ENCODE data around the gene BBS7. TPM values are rescaled to one million over a fixed set of nuclear protein-coding genes. Genes with fewer than 3 reads are reported as not detected.
A peak's percentile ranks its signal among the peaks of the same experiment; 100 is the strongest.

BBS7 gene
- polyA plus RNA-seq: 10 to 100 TPM in 1 of 3 donors, 1 to 10 TPM in 2; 6.5 to 10.2 (median 9.0) TPM

- peaks cover 11 to 19% (median 15%) of the 10 kb centered on the region in 3 donors for H3K36me3 Mint-ChIP-seq
- H3K9me3 Mint-ChIP-seq: no peaks in the 10 kb centered on the region
- peak within 1 kb of the TSS; percentile 84 to 94 (median 88) for H3K27ac Mint-ChIP-seq
- H3K27me3 Mint-ChIP-seq (ENCODE audit: low read depth in 3 of 3): peaks cover 6 to 17% (median 11%) of the 10 kb centered on the region in 3 donors
- peak within 1 kb of the TSS; percentile 94 to 98 (median 97) for H3K4me3 Mint-ChIP-seq
- H3K4me1 Mint-ChIP-seq: peaks cover 14 to 25% of the 10 kb centered on the region in 2 donors
- peak; percentile 88 to 92 (median 91) for DNase-seq
These were observed at the start of gene BBS7 for GRCh38 chr4:121869841-121870822. Gene BBS7, minus strand, starts transcription at chr4:121870474. Its CDS starts 161 bp downstream, at chr4:121870313.

GRCh38 chr4:121913667-121914066 lies 43.4 kb upstream of the BBS7 start:
- H3K27me3 Mint-ChIP-seq (ENCODE audit: low read depth in 3 of 3): peaks cover 0 to 2% (median 2%) of the 10 kb centered on the region in 3 donors
- peaks cover 7 to 14% of the 10 kb centered on the region in 2 donors for H3K4me1 Mint-ChIP-seq

GRCh38 chr4:121908346-121908745 lies 38.1 kb upstream of the BBS7 start:
- no peak overlapping the region for H3K27ac Mint-ChIP-seq
- no peaks in the 10 kb centered on the region for H3K36me3 Mint-ChIP-seq
- no peaks in the 10 kb centered on the region for H3K4me1 Mint-ChIP-seq
- DNase-seq: no peak
- H3K9me3 Mint-ChIP-seq: no peaks in the 10 kb centered on the region
- no peak overlapping the region for H3K4me3 Mint-ChIP-seq
- H3K27me3 Mint-ChIP-seq (ENCODE audit: low read depth in 3 of 3): peaks cover 2 to 4% (median 3%) of the 10 kb centered on the region in 3 donors

More at GRCh38 chr4:121913667-121914066, 43.4 kb upstream of the BBS7 start:
- no peak for DNase-seq
- Mint-ChIP-seq H3K9me3 (no peaks in the 10 kb centered on the region), H3K36me3 (no peaks in the 10 kb centered on the region), H3K27ac (no peak overlapping the region), H3K4me3 (no peak overlapping the region)

- no peaks in the 10 kb centered on the region for H3K4me1 Mint-ChIP-seq
- no peak overlapping the region for H3K27ac Mint-ChIP-seq
- H3K9me3 Mint-ChIP-seq: no peaks in the 10 kb centered on the region
- H3K36me3 Mint-ChIP-seq: no peaks in the 10 kb centered on the region
- peak; percentile 28 to 58 (median 40) for DNase-seq
- H3K4me3 Mint-ChIP-seq: no peak overlapping the region
- peaks cover 2 to 6% (median 5%) of the 10 kb centered on the region in 3 donors for H3K27me3 Mint-ChIP-seq (ENCODE audit: low read depth in 3 of 3)
These were observed 30.1 kb upstream of the BBS7 start for GRCh38 chr4:121900132-121900983.

- H3K27ac Mint-ChIP-seq: peak overlapping the region in 1 of 6 donors; percentile 11
- no peaks in the 10 kb centered on the region for H3K36me3 Mint-ChIP-seq
- peaks cover 4 to 5% (median 5%) of the 10 kb centered on the region in 3 donors for H3K27me3 Mint-ChIP-seq (ENCODE audit: low read depth in 3 of 3)
- no peak overlapping the region for H3K4me3 Mint-ChIP-seq
- no peak for DNase-seq
- H3K9me3 Mint-ChIP-seq: no peaks in the 10 kb centered on the region
- H3K4me1 Mint-ChIP-seq: no peaks in the 10 kb centered on the region
These were observed 27.9 kb upstream of the BBS7 start for GRCh38 chr4:121898150-121898549.

GRCh38 chr4:121888134-121888533 lies 17.9 kb upstream of the BBS7 start:
- DNase-seq: no peak
- Mint-ChIP-seq H3K36me3 (peaks cover 0 to 4% (median 0%) of the 10 kb centered on the region in 3 donors), H3K4me3 (no peak overlapping the region), H3K27me3 (ENCODE audit: low read depth in 3 of 3) (peaks cover 0 to 14% (median 11%) of the 10 kb centered on the region in 3 donors), H3K27ac (no peak overlapping the region), H3K9me3 (no peaks in the 10 kb centered on the region), H3K4me1 (no peaks in the 10 kb centered on the region)

GRCh38 chr4:121885115-121885514 lies 14.8 kb upstream of the BBS7 start:
- DNase-seq: no peak
- H3K4me1 Mint-ChIP-seq: no peaks in the 10 kb centered on the region
- H3K4me3 Mint-ChIP-seq: no peak overlapping the region
- peaks cover 0 to 10% (median 0%) of the 10 kb centered on the region in 3 donors for H3K36me3 Mint-ChIP-seq
- H3K27ac Mint-ChIP-seq: no peak overlapping the region
- no peaks in the 10 kb centered on the region for H3K9me3 Mint-ChIP-seq
- H3K27me3 Mint-ChIP-seq (ENCODE audit: low read depth in 3 of 3): peaks cover 5 to 15% (median 11%) of the 10 kb centered on the region in 3 donors

GRCh38 chr4:121881158-121881557 lies 10.9 kb upstream of the BBS7 start:
- Mint-ChIP-seq H3K4me3 (no peak overlapping the region), H3K27me3 (ENCODE audit: low read depth in 3 of 3) (peaks cover 5 to 12% (median 7%) of the 10 kb centered on the region in 3 donors)

GRCh38 chr4:121879135-121879534 lies 8.9 kb upstream of the BBS7 start:
- H3K27ac Mint-ChIP-seq: no peak overlapping the region
- no peaks in the 10 kb centered on the region for H3K9me3 Mint-ChIP-seq
- peaks cover 0 to 6% (median 0%) of the 10 kb centered on the region in 3 donors for H3K36me3 Mint-ChIP-seq
- no peak for DNase-seq
- peaks cover 5 to 15% (median 7%) of the 10 kb centered on the region in 3 donors for H3K27me3 Mint-ChIP-seq (ENCODE audit: low read depth in 3 of 3)
- no peak overlapping the region for H3K4me3 Mint-ChIP-seq
- H3K4me1 Mint-ChIP-seq: no peaks in the 10 kb centered on the region

More at GRCh38 chr4:121881158-121881557, 10.9 kb upstream of the BBS7 start:
- Mint-ChIP-seq H3K4me1 (no peaks in the 10 kb centered on the region), H3K27ac (no peak overlapping the region), H3K9me3 (no peaks in the 10 kb centered on the region), H3K36me3 (peaks cover 0 to 6% (median 0%) of the 10 kb centered on the region in 3 donors)
- DNase-seq: no peak

- no peak for DNase-seq
- no peaks in the 10 kb centered on the region for H3K9me3 Mint-ChIP-seq
- H3K4me3 Mint-ChIP-seq: no peak overlapping the region
- H3K27ac Mint-ChIP-seq: no peak overlapping the region
- no peaks in the 10 kb centered on the region for H3K4me1 Mint-ChIP-seq
- peaks cover 0 to 6% (median 0%) of the 10 kb centered on the region in 3 donors for H3K36me3 Mint-ChIP-seq
- H3K27me3 Mint-ChIP-seq (ENCODE audit: low read depth in 3 of 3): peaks cover 7 to 22% (median 9%) of the 10 kb centered on the region in 3 donors
These were observed 6.9 kb upstream of the BBS7 start for GRCh38 chr4:121877041-121877773.

- peaks cover 5 to 24% (median 9%) of the 10 kb centered on the region in 3 donors for H3K27me3 Mint-ChIP-seq (ENCODE audit: low read depth in 3 of 3)
- no peak overlapping the region for H3K4me3 Mint-ChIP-seq
- H3K36me3 Mint-ChIP-seq: no peaks in the 10 kb centered on the region
- no peaks in the 10 kb centered on the region for H3K9me3 Mint-ChIP-seq
- peaks cover 0 to 2% of the 10 kb centered on the region in 2 donors for H3K4me1 Mint-ChIP-seq
- H3K27ac Mint-ChIP-seq: no peak overlapping the region
- DNase-seq: no peak
These were observed 5.8 kb upstream of the BBS7 start for GRCh38 chr4:121876070-121876469.

GRCh38 chr4:121875652-121876051 lies 5.4 kb upstream of the BBS7 start:
- no peak for DNase-seq
- no peak overlapping the region for H3K4me3 Mint-ChIP-seq
- H3K9me3 Mint-ChIP-seq: no peaks in the 10 kb centered on the region
- H3K4me1 Mint-ChIP-seq: peaks cover 3 to 6% of the 10 kb centered on the region in 2 donors
- no peak overlapping the region for H3K27ac Mint-ChIP-seq
- peaks cover 5 to 24% (median 9%) of the 10 kb centered on the region in 3 donors for H3K27me3 Mint-ChIP-seq (ENCODE audit: low read depth in 3 of 3)
- no peaks in the 10 kb centered on the region for H3K36me3 Mint-ChIP-seq

GRCh38 chr4:121873604-121874003 lies 3.3 kb upstream of the BBS7 start:
- Mint-ChIP-seq H3K27ac (no peak overlapping the region), H3K9me3 (no peaks in the 10 kb centered on the region), H3K4me1 (peaks cover 14 to 24% of the 10 kb centered on the region in 2 donors), H3K36me3 (no peaks in the 10 kb centered on the region), H3K27me3 (ENCODE audit: low read depth in 3 of 3) (peaks cover 4 to 24% (median 11%) of the 10 kb centered on the region in 3 donors), H3K4me3 (no peak overlapping the region)
- DNase-seq: no peak

Data from immature natural killer cell (primary cell).